ENCODE results near the gene ASS1.

DNA sequence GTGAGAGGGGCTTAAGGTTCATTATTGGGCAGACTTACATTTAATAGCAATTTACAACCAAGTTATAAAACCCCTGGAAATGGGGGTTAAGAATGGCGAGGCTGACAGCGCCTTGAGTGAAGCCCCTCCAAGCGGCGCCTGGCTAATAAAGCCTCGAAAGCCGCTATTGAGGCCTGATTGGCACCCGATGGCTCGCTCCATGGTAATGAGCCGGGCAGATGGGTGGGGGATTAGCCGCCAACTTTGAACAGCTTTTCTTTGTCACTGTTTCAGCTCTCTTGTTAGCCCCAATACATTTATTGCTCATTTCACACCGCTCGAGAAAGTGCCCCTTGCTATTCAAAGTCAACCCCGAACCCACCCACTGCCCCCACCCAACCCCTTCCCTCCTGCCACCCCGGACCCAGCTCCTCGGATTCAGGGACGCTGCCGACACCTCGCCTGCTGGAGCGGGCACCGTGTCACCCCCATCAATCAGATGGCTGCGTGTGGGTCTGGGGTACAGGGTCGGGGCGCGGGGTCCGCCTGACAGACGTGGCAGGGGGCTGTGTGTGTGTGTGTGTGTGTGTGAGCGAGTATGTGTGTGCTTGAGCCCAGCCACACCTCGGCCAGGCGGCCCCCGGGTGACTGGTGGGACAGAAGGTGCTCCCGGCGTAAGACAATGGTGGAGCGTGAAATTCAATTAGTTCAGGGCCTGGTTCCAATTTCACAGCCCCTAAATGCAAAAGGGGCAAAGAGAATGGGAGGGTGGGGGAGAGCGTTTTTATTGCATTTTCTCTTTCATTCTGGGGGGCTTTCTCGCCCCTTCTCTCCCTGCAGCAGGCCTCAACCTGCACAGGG is 34.2 kb downstream of the ASS1 start:
- TF ChIP-seq, protein P1, sequence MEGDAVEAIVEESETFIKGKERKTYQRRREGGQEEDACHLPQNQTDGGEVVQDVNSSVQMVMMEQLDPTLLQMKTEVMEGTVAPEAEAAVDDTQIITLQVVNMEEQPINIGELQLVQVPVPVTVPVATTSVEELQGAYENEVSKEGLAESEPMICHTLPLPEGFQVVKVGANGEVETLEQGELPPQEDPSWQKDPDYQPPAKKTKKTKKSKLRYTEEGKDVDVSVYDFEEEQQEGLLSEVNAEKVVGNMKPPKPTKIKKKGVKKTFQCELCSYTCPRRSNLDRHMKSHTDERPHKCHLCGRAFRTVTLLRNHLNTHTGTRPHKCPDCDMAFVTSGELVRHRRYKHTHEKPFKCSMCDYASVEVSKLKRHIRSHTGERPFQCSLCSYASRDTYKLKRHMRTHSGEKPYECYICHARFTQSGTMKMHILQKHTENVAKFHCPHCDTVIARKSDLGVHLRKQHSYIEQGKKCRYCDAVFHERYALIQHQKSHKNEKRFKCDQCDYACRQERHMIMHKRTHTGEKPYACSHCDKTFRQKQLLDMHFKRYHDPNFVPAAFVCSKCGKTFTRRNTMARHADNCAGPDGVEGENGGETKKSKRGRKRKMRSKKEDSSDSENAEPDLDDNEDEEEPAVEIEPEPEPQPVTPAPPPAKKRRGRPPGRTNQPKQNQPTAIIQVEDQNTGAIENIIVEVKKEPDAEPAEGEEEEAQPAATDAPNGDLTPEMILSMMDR (IDR thresholded peaks at IDR 0.05): no peak
- no peak for TF ChIP-seq POLR2A (IDR thresholded peaks at IDR 0.05)
